ENCODE measurements around the gene CDH4. TPM values are rescaled to one million over a fixed set of nuclear protein-coding genes. Genes with fewer than 3 reads are reported as not detected.

Gene CDH4
- total and polyA plus RNA-seq, 9 of the 15 experiments (the other 6 are each of a cell fraction or from before 2014, with no cell fraction given), result 0.04 TPM; not detected in 8

DNA sequence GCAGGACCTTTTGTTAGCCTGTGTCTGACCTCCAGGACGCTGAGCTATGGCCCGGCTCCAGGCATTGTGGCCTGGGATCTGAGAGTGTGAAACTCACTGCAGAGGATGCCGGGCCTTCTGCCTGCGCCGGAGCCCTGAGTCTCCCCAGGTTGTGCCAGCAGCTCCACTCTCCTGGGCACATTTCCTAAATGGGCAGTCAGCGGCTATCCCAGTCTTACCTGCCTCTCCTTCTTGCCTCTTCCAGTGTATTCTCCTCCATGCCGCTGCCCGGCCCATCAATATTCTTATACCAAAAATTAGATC is 397.8 kb downstream of the CDH4 start:
- Histone ChIP-seq H3K4me3 (no peak overlapping the region), H4K20me1 (replicated peaks; ENCODE audit: control insufficient read depth, insufficient read depth, low read length) (no peaks in the 10 kb centered on the region), H3K79me2 (ENCODE audit: control insufficient read depth, insufficient read depth, low read length) (no peaks in the 10 kb centered on the region), H2AFZ (ENCODE audit: low read depth, low read length) (no peak overlapping the region), H3K9me1 (ENCODE audit: control insufficient read depth, insufficient read depth, low read length) (no peaks in the 10 kb centered on the region), H3K9ac (ENCODE audit: insufficient read depth in 1 of 2, low read depth in 2 of 2, low read length in 2 of 2) (no peak overlapping the region), H3K36me3 (ENCODE audit: control insufficient read depth, insufficient read depth, low read length) (no peaks in the 10 kb centered on the region), H3K4me2 (ENCODE audit: insufficient read depth, low read length) (no peak overlapping the region), H3K4me1 (replicated peaks in 1 of 2; ENCODE audit: control insufficient read depth in 2 of 2, insufficient read depth in 2 of 2, low read length in 2 of 2) (no peaks in the 10 kb centered on the region), H3K9me3 (replicated peaks; ENCODE audit: control insufficient read depth, insufficient read depth, low read depth, low read length) (no peaks in the 10 kb centered on the region), H3K27me3 (ENCODE audit: control insufficient read depth in 2 of 2, insufficient read depth in 2 of 2, low read length in 2 of 2) (peaks cover 16 to 62% of the 10 kb centered on the region in 2 experiments), H3K27ac (ENCODE audit: extremely low read depth, low read depth, low read length) (no peak overlapping the region)
- FAIRE-seq (no peak), DNase-seq (ENCODE audit: extremely low read depth in 1 of 4, low spot score in 3 of 4) (no peak), ATAC-seq (no peak)
- no TSS peak for BruUV-seq (replicated peaks)
- WGBS (ENCODE audit: insufficient coverage, low coverage, missing lambda C conversion rate), result 0% methylated on average over 7 of the region's 8 CpGs
- TF ChIP-seq GABPB1 (CRISPR knock-in tag; IDR thresholded peaks at IDR 0.05), result no peak
- TF ChIP-seq U2AF1 (optimal IDR thresholded peaks at IDR 0.05; ENCODE audit: low read depth, low read length), result no peak
- TF ChIP-seq STAT6 (CRISPR knock-in tag; IDR thresholded peaks at IDR 0.05), result no peak
- no peak for TF ChIP-seq USF1 (CRISPR knock-in tag; IDR thresholded peaks at IDR 0.05)
- no peak for TF ChIP-seq BRCA1 (IDR thresholded peaks at IDR 0.05)
- TF ChIP-seq BRCA1 (CRISPR knock-in tag; IDR thresholded peaks at IDR 0.05), result no peak
- TF ChIP-seq ZNF740 (CRISPR knock-in tag; IDR thresholded peaks at IDR 0.05), result no peak
- no peak for TF ChIP-seq ZNF740 (tag; IDR thresholded peaks at IDR 0.05)
- TF ChIP-seq SOX6 (IDR thresholded peaks at IDR 0.05), result no peak
- TF ChIP-seq HMG20B (CRISPR knock-in tag; IDR thresholded peaks at IDR 0.05), result no peak
- TF ChIP-seq NBN (IDR thresholded peaks at IDR 0.05; ENCODE audit: low read depth), result no peak
- TF ChIP-seq NUFIP1 (IDR thresholded peaks at IDR 0.05; ENCODE audit: partially characterized antibody), result no peak
- TF ChIP-seq, protein P1, sequence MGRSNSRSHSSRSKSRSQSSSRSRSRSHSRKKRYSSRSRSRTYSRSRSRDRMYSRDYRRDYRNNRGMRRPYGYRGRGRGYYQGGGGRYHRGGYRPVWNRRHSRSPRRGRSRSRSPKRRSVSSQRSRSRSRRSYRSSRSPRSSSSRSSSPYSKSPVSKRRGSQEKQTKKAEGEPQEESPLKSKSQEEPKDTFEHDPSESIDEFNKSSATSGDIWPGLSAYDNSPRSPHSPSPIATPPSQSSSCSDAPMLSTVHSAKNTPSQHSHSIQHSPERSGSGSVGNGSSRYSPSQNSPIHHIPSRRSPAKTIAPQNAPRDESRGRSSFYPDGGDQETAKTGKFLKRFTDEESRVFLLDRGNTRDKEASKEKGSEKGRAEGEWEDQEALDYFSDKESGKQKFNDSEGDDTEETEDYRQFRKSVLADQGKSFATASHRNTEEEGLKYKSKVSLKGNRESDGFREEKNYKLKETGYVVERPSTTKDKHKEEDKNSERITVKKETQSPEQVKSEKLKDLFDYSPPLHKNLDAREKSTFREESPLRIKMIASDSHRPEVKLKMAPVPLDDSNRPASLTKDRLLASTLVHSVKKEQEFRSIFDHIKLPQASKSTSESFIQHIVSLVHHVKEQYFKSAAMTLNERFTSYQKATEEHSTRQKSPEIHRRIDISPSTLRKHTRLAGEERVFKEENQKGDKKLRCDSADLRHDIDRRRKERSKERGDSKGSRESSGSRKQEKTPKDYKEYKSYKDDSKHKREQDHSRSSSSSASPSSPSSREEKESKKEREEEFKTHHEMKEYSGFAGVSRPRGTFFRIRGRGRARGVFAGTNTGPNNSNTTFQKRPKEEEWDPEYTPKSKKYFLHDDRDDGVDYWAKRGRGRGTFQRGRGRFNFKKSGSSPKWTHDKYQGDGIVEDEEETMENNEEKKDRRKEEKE (IDR thresholded peaks at IDR 0.05; ENCODE audit: borderline replicate concordance in 1 of 2, control insufficient read depth in 1 of 2, low read depth in 2 of 2, low read length in 1 of 2), result no peak
- TF ChIP-seq TOE1 (IDR thresholded peaks at IDR 0.05; ENCODE audit: borderline replicate concordance), result no peak
- no peak for TF ChIP-seq TOE1 (CRISPR knock-in tag; IDR thresholded peaks at IDR 0.05; ENCODE audit: borderline replicate concordance, low read depth)
- ChIA-PET CTCF (ENCODE audit: low intra/inter-chr PET ratio) (no interaction called here), POLR2A (no interaction called here)
- intact Hi-C loops (cut with micrococcal nuclease) (no loop called here), in situ Hi-C loops (cut with MboI) (no loop called here)
